ENCODE data around the gene CFAP92. TPM values are rescaled to one million over a fixed set of nuclear protein-coding genes. Genes with fewer than 3 reads are reported as not detected.

CFAP92 gene
- polyA plus RNA-seq, 2 donors: 0.59 to 0.66 TPM

- Histone ChIP-seq H3K36me3 (ENCODE audit: control insufficient read depth in 2 of 2, insufficient read depth in 2 of 2, low read length in 1 of 2) (peaks cover 25% of the 10 kb centered on the region in 2 donors), H3K9me3 (ENCODE audit: control insufficient read depth in 2 of 2, insufficient read depth in 1 of 2, low read depth in 1 of 2, low read length in 1 of 2) (no peaks in the 10 kb centered on the region), H3K27me3 (ENCODE audit: control insufficient read depth in 1 of 2, insufficient read depth in 2 of 2, low read length in 2 of 2) (no peaks in the 10 kb centered on the region), H3K4me3 (ENCODE audit: low read depth in 1 of 2, low read length in 2 of 2) (no peak overlapping the region), H3K27ac (ENCODE audit: low read depth in 2 of 2, low read length in 1 of 2) (no peak overlapping the region), H3K4me1 (ENCODE audit: control insufficient read depth in 2 of 2, insufficient read depth in 2 of 2, low read length in 1 of 2) (no peaks in the 10 kb centered on the region)
- 85 to 89% methylated on average over 10 of the region's 10 CpGs for WGBS, 2 donors
These were observed 78.8 kb downstream of the CFAP92 start for GRCh38 chr3:128914966-128915645.

- Histone ChIP-seq H3K4me3 (ENCODE audit: low read depth in 1 of 2, low read length in 2 of 2) (no peak overlapping the region), H3K4me1 (ENCODE audit: control insufficient read depth in 2 of 2, insufficient read depth in 2 of 2, low read length in 1 of 2) (no peaks in the 10 kb centered on the region), H3K36me3 (ENCODE audit: control insufficient read depth in 2 of 2, insufficient read depth in 2 of 2, low read length in 1 of 2) (peaks cover 35 to 55% of the 10 kb centered on the region in 2 donors), H3K9me3 (ENCODE audit: control insufficient read depth in 2 of 2, insufficient read depth in 1 of 2, low read depth in 1 of 2, low read length in 1 of 2) (no peaks in the 10 kb centered on the region), H3K27me3 (ENCODE audit: control insufficient read depth in 1 of 2, insufficient read depth in 2 of 2, low read length in 2 of 2) (no peaks in the 10 kb centered on the region), H3K27ac (ENCODE audit: low read depth in 2 of 2, low read length in 1 of 2) (no peak overlapping the region)
- 90 to 95% methylated on average over 7 of the region's 7 CpGs for WGBS, 2 donors
These were observed 82.0 kb downstream of the CFAP92 start for GRCh38 chr3:128911911-128912310.

GRCh38 chr3:128910006-128910405 is 83.9 kb downstream of the CFAP92 start:
- peaks cover 41 to 67% of the 10 kb centered on the region in 2 donors for H3K36me3 ChIP-seq (ENCODE audit: control insufficient read depth in 2 of 2, insufficient read depth in 2 of 2, low read length in 1 of 2)

GRCh38 chr3:128908951-128909350 is 84.9 kb downstream of the CFAP92 start:
- 89 to 98% methylated on average over 6 of the region's 6 CpGs for WGBS, 2 donors
- no peaks in the 10 kb centered on the region for H3K27me3 ChIP-seq (ENCODE audit: control insufficient read depth in 1 of 2, insufficient read depth in 2 of 2, low read length in 2 of 2)
- no peak overlapping the region for H3K27ac ChIP-seq (ENCODE audit: low read depth in 2 of 2, low read length in 1 of 2)
- no peaks in the 10 kb centered on the region for H3K9me3 ChIP-seq (ENCODE audit: control insufficient read depth in 2 of 2, insufficient read depth in 1 of 2, low read depth in 1 of 2, low read length in 1 of 2)
- peaks cover 37 to 70% of the 10 kb centered on the region in 2 donors for H3K36me3 ChIP-seq (ENCODE audit: control insufficient read depth in 2 of 2, insufficient read depth in 2 of 2, low read length in 1 of 2)
- H3K4me3 ChIP-seq (ENCODE audit: low read depth in 1 of 2, low read length in 2 of 2): no peak overlapping the region
- H3K4me1 ChIP-seq (ENCODE audit: control insufficient read depth in 2 of 2, insufficient read depth in 2 of 2, low read length in 1 of 2): no peaks in the 10 kb centered on the region

More at GRCh38 chr3:128910006-128910405, 83.9 kb downstream of the CFAP92 start:
- H3K27me3 ChIP-seq (ENCODE audit: control insufficient read depth in 1 of 2, insufficient read depth in 2 of 2, low read length in 2 of 2): no peaks in the 10 kb centered on the region
- H3K27ac ChIP-seq (ENCODE audit: low read depth in 2 of 2, low read length in 1 of 2): no peak overlapping the region
- no peaks in the 10 kb centered on the region for H3K9me3 ChIP-seq (ENCODE audit: control insufficient read depth in 2 of 2, insufficient read depth in 1 of 2, low read depth in 1 of 2, low read length in 1 of 2)
- no peaks in the 10 kb centered on the region for H3K4me1 ChIP-seq (ENCODE audit: control insufficient read depth in 2 of 2, insufficient read depth in 2 of 2, low read length in 1 of 2)
- 87 to 92% methylated on average over 13 of the region's 13 CpGs for WGBS, 2 donors
- no peak overlapping the region for H3K4me3 ChIP-seq (ENCODE audit: low read depth in 1 of 2, low read length in 2 of 2)

GRCh38 chr3:128907706-128908445 is 86.0 kb downstream of the CFAP92 start:
- no peak overlapping the region for H3K27ac ChIP-seq (ENCODE audit: low read depth in 2 of 2, low read length in 1 of 2)
- H3K9me3 ChIP-seq (ENCODE audit: control insufficient read depth in 2 of 2, insufficient read depth in 1 of 2, low read depth in 1 of 2, low read length in 1 of 2): no peaks in the 10 kb centered on the region
- no peaks in the 10 kb centered on the region for H3K27me3 ChIP-seq (ENCODE audit: control insufficient read depth in 1 of 2, insufficient read depth in 2 of 2, low read length in 2 of 2)
- no peaks in the 10 kb centered on the region for H3K4me1 ChIP-seq (ENCODE audit: control insufficient read depth in 2 of 2, insufficient read depth in 2 of 2, low read length in 1 of 2)
- no peak overlapping the region for H3K4me3 ChIP-seq (ENCODE audit: low read depth in 1 of 2, low read length in 2 of 2)
- H3K36me3 ChIP-seq (ENCODE audit: control insufficient read depth in 2 of 2, insufficient read depth in 2 of 2, low read length in 1 of 2): peaks cover 31 to 72% of the 10 kb centered on the region in 2 donors
- 90 to 94% methylated on average over 15 of the region's 15 CpGs for WGBS, 2 donors

- Histone ChIP-seq H3K36me3 (ENCODE audit: control insufficient read depth in 2 of 2, insufficient read depth in 2 of 2, low read length in 1 of 2) (peaks cover 28 to 74% of the 10 kb centered on the region in 2 donors), H3K27ac (ENCODE audit: low read depth in 2 of 2, low read length in 1 of 2) (no peak overlapping the region), H3K4me1 (ENCODE audit: control insufficient read depth in 2 of 2, insufficient read depth in 2 of 2, low read length in 1 of 2) (no peaks in the 10 kb centered on the region), H3K4me3 (ENCODE audit: low read depth in 1 of 2, low read length in 2 of 2) (no peak overlapping the region), H3K9me3 (ENCODE audit: control insufficient read depth in 2 of 2, insufficient read depth in 1 of 2, low read depth in 1 of 2, low read length in 1 of 2) (no peaks in the 10 kb centered on the region), H3K27me3 (ENCODE audit: control insufficient read depth in 1 of 2, insufficient read depth in 2 of 2, low read length in 2 of 2) (no peaks in the 10 kb centered on the region)
- WGBS, 2 donors: 74 to 85% methylated on average over 7 of the region's 7 CpGs
These were observed 86.9 kb downstream of the CFAP92 start for GRCh38 chr3:128906804-128907525.

GRCh38 chr3:128906031-128906803 is 87.7 kb downstream of the CFAP92 start:
- Histone ChIP-seq H3K9me3 (ENCODE audit: control insufficient read depth in 2 of 2, insufficient read depth in 1 of 2, low read depth in 1 of 2, low read length in 1 of 2) (no peaks in the 10 kb centered on the region), H3K27me3 (ENCODE audit: control insufficient read depth in 1 of 2, insufficient read depth in 2 of 2, low read length in 2 of 2) (no peaks in the 10 kb centered on the region), H3K27ac (ENCODE audit: low read depth in 2 of 2, low read length in 1 of 2) (no peak overlapping the region), H3K36me3 (ENCODE audit: control insufficient read depth in 2 of 2, insufficient read depth in 2 of 2, low read length in 1 of 2) (peaks cover 30 to 74% of the 10 kb centered on the region in 2 donors), H3K4me3 (ENCODE audit: low read depth in 1 of 2, low read length in 2 of 2) (no peak overlapping the region), H3K4me1 (ENCODE audit: control insufficient read depth in 2 of 2, insufficient read depth in 2 of 2, low read length in 1 of 2) (no peaks in the 10 kb centered on the region)
- 90 to 92% methylated on average over 25 of the region's 25 CpGs for WGBS, 2 donors

GRCh38 chr3:128903501-128903900 is 90.4 kb downstream of the CFAP92 start:
- Histone ChIP-seq H3K27ac (ENCODE audit: low read depth in 2 of 2, low read length in 1 of 2) (no peak overlapping the region), H3K36me3 (ENCODE audit: control insufficient read depth in 2 of 2, insufficient read depth in 2 of 2, low read length in 1 of 2) (peaks cover 23 to 67% of the 10 kb centered on the region in 2 donors), H3K9me3 (ENCODE audit: control insufficient read depth in 2 of 2, insufficient read depth in 1 of 2, low read depth in 1 of 2, low read length in 1 of 2) (no peaks in the 10 kb centered on the region), H3K4me3 (ENCODE audit: low read depth in 1 of 2, low read length in 2 of 2) (no peak overlapping the region), H3K27me3 (ENCODE audit: control insufficient read depth in 1 of 2, insufficient read depth in 2 of 2, low read length in 2 of 2) (no peaks in the 10 kb centered on the region), H3K4me1 (ENCODE audit: control insufficient read depth in 2 of 2, insufficient read depth in 2 of 2, low read length in 1 of 2) (no peaks in the 10 kb centered on the region)
- 87 to 92% methylated on average over 12 of the region's 12 CpGs for WGBS, 2 donors

GRCh38 chr3:128902426-128902825 is 91.5 kb downstream of the CFAP92 start:
- 95% methylated on average over 9 of the region's 9 CpGs for whole genome bisulfite sequencing, 2 donors
- H3K9me3 ChIP-seq (ENCODE audit: control insufficient read depth in 2 of 2, insufficient read depth in 1 of 2, low read depth in 1 of 2, low read length in 1 of 2): no peaks in the 10 kb centered on the region
- H3K36me3 ChIP-seq (ENCODE audit: control insufficient read depth in 2 of 2, insufficient read depth in 2 of 2, low read length in 1 of 2): peaks cover 18 to 61% of the 10 kb centered on the region in 2 donors
- no peaks in the 10 kb centered on the region for H3K27me3 ChIP-seq (ENCODE audit: control insufficient read depth in 1 of 2, insufficient read depth in 2 of 2, low read length in 2 of 2)
- H3K4me3 ChIP-seq (ENCODE audit: low read depth in 1 of 2, low read length in 2 of 2): no peak overlapping the region
- H3K4me1 ChIP-seq (ENCODE audit: control insufficient read depth in 2 of 2, insufficient read depth in 2 of 2, low read length in 1 of 2): no peaks in the 10 kb centered on the region
- no peak overlapping the region for H3K27ac ChIP-seq (ENCODE audit: low read depth in 2 of 2, low read length in 1 of 2)
